GM23338 (cell line): Measurements from ENCODE around the gene GRIK1.

ENCODE experiments used
- CREB1 ChIP-seq: fragments of 250-450 bp; sonication (Bioruptor Pico); IDR thresholded peaks from 2 replicates; pipeline ENCODE4 v1.5.0; 2020; ENCODE audit warnings: low read depth, mild to moderate bottlenecking, moderate library complexity
- CTCF ChIP-seq, 2 experiments: fragments of 200-600 bp in 1 of 2; sonication (generic) in 1 of 2; conservative IDR thresholded peaks; 2 replicates each; pipeline versions ENCODE4 v1.5.1 to v1.6.1; 2016 to 2017; ENCODE audit warnings: antibody characterized with exemption in 2 of 2, low read depth in 2 of 2, mild to moderate bottlenecking in 2 of 2, moderate library complexity in 1 of 2
- ETS1 ChIP-seq: IDR thresholded peaks from 2 replicates; pipeline ENCODE4 v1.6.1; 2016; ENCODE audit warnings: antibody characterized with exemption
- EZH2 ChIP-seq: fragments of 200-600 bp; sonication (generic); IDR thresholded peaks from one replicate; pipeline ENCODE4 v1.8.0; 2017; ENCODE audit warnings: antibody characterized with exemption, mild to moderate bottlenecking, low read depth; ENCODE audit not compliant: unreplicated experiment
- EZH2phosphoT487 ChIP-seq: fragments of 200-600 bp; sonication (generic); IDR thresholded peaks from one replicate; pipeline ENCODE4 v1.8.1; 2018; ENCODE audit warnings: antibody characterized with exemption; ENCODE audit not compliant: unreplicated experiment
- JUNB ChIP-seq: IDR thresholded peaks from one replicate; pipeline ENCODE4 v1.6.1; 2016; ENCODE audit warnings: antibody characterized with exemption; ENCODE audit not compliant: unreplicated experiment
- NANOG ChIP-seq: IDR thresholded peaks from 2 replicates; pipeline ENCODE4 v1.6.1; 2016; ENCODE audit warnings: antibody characterized with exemption, borderline replicate concordance
- POLR2AphosphoS5 ChIP-seq: IDR thresholded peaks from 2 replicates; pipeline ENCODE4 v1.6.1; 2016; ENCODE audit warnings: antibody characterized with exemption, low read depth
- REST ChIP-seq: IDR thresholded peaks from one replicate; pipeline ENCODE4 v1.6.1; 2018; ENCODE audit warnings: antibody characterized with exemption; ENCODE audit not compliant: unreplicated experiment
- STAT1 ChIP-seq: IDR thresholded peaks from one replicate; pipeline ENCODE4 v1.6.1; 2016; ENCODE audit warnings: antibody characterized with exemption; ENCODE audit not compliant: unreplicated experiment
- ZNF114 ChIP-seq: fragments of 250-450 bp; sonication (Bioruptor Pico); IDR thresholded peaks from 2 replicates; pipeline ENCODE4 v1.5.0; 2020; ENCODE audit warnings: mild to moderate bottlenecking, moderate library complexity
- ZNF331 ChIP-seq: fragments of 250-450 bp; sonication (Bioruptor Pico); IDR thresholded peaks from 2 replicates; pipeline ENCODE4 v1.5.0; 2020; ENCODE audit warnings: low read depth, mild to moderate bottlenecking, moderate library complexity

- no peak for TF ChIP-seq EZH2
- TF ChIP-seq CTCF (conservative IDR thresholded peaks at IDR 0.05; ENCODE audit: low read depth in 2 of 2): no peak
- no peak for TF ChIP-seq POLR2AphosphoS5
- no peak for TF ChIP-seq REST
- TF ChIP-seq CREB1 (CRISPR knock-in tag): no peak
- no peak for TF ChIP-seq ETS1
- no peak for TF ChIP-seq EZH2phosphoT487
- no peak for TF ChIP-seq NANOG
- TF ChIP-seq ZNF331 (CRISPR knock-in tag): no peak
- no peak for TF ChIP-seq JUNB
- no peak for TF ChIP-seq ZNF114 (CRISPR knock-in tag)
- TF ChIP-seq STAT1: no peak
These were observed 1.1 kb downstream of the GRIK1 start for GRCh38 chr21:29938776-29939103.
